B cell (primary cell): Measurements from ENCODE around the gene MMS22L. TPM values are rescaled to one million over a fixed set of nuclear protein-coding genes. Genes with fewer than 3 reads are reported as not detected.

Experiments used
- ATAC-seq: fragments of 200-7000 bp; cut with Tn5 transposase; one replicate; pipeline ENCODE4 v1.10.0; 2021; ENCODE audit warnings: low read depth, mild to moderate bottlenecking, moderate number of reproducible peaks, moderate library complexity
- CTCF ChIA-PET: fragments of 350-600 bp; sonication (Branson Sonifier 250); formaldehyde crosslinking; loops from one replicate; lab custom pipeline; 2021; ENCODE audit warnings: antibody characterized with exemption, inconsistent platforms; lab: Charles Lee
- POLR2A ChIA-PET: fragments of 350-600 bp; sonication (Branson Sonifier 250); formaldehyde crosslinking; loops from one replicate; lab custom pipeline; 2021; ENCODE audit warnings: antibody characterized with exemption; lab: Charles Lee
- DNase-seq: peaks from one replicate; pipeline ENCODE4 v3.0.0; 2013
- H2AFZ ChIP-seq: 2 replicates; pipeline ENCODE4 v1.6.1; 2012; ENCODE audit warnings: mild to moderate bottlenecking, low read depth, low read length; ENCODE audit not compliant: insufficient read depth, poor library complexity, severe bottlenecking
- H3K27ac ChIP-seq, 2 donors: 1 replicate in 1 of 2; 2 replicates in 1 of 2; pipeline ENCODE4 v1.5.1; 2012 to 2013; ENCODE audit warnings: low read length in 2 of 2, mild to moderate bottlenecking in 2 of 2, moderate library complexity in 1 of 2
- H3K27me3 ChIP-seq, 4 experiments: fragments of 200-600 bp in 1 of 4; sonication (generic) in 1 of 4; replicated peaks in 1 of 4; 1 replicate in 2 of 4; 2 replicates in 2 of 4; pipeline versions ENCODE4 v1.6.1 to v1.7.0; 2013 to 2016; ENCODE audit warnings: low read length in 3 of 4, mild to moderate bottlenecking in 2 of 4, mixed read lengths in 1 of 4, moderate library complexity in 1 of 4; ENCODE audit not compliant: insufficient read depth in 4 of 4, control insufficient read depth in 3 of 4; ENCODE audit errors: control extremely low read depth in 1 of 4
- H3K36me3 ChIP-seq, 2 experiments: replicated peaks in 1 of 2; 1 replicate in 1 of 2; 2 replicates in 1 of 2; pipeline versions ENCODE4 v1.6.1 to v1.7.1; 2013; ENCODE audit warnings: low read length in 1 of 2; ENCODE audit not compliant: insufficient read depth in 2 of 2, control insufficient read depth in 1 of 2; ENCODE audit errors: control extremely low read depth in 1 of 2, extremely low read depth in 1 of 2
- H3K4me1 ChIP-seq, 2 donors: fragments of 200-600 bp in 1 of 2; sonication (generic) in 1 of 2; 1 replicate in 1 of 2; 2 replicates in 1 of 2; pipeline versions ENCODE4 v1.5.1 to v1.6.1; 2013 to 2017; ENCODE audit warnings: low read length in 2 of 2; ENCODE audit not compliant: control insufficient read depth in 2 of 2, insufficient read depth in 2 of 2
- H3K4me2 ChIP-seq: replicated peaks from 2 replicates; pipeline ENCODE3; 2012; ENCODE audit warnings: mild to moderate bottlenecking, low read depth, low read length; ENCODE audit not compliant: poor library complexity, severe bottlenecking
- H3K4me3 ChIP-seq, 5 experiments: fragments of 200-600 bp in 1 of 5; sonication (generic) in 1 of 5; 1 replicate in 3 of 5; 2 replicates in 2 of 5; pipeline versions ENCODE4 v1.5.1 to v1.7.0; 2011 to 2016; ENCODE audit warnings: low read length in 4 of 5, mild to moderate bottlenecking in 4 of 5, low read depth in 2 of 5, control low read depth in 1 of 5, moderate library complexity in 1 of 5; ENCODE audit not compliant: insufficient read depth in 1 of 5; ENCODE audit errors: control extremely low read depth in 1 of 5, extremely low read depth in 1 of 5
- H3K79me2 ChIP-seq: fragments of 200-600 bp; sonication (generic); one replicate; pipeline ENCODE4 v1.6.0; 2016; ENCODE audit warnings: low read length; ENCODE audit not compliant: control insufficient read depth, insufficient read depth
- H3K9ac ChIP-seq: fragments of 200-600 bp; sonication (generic); 2 replicates; pipeline ENCODE4 v1.6.1; 2017; ENCODE audit warnings: mild to moderate bottlenecking, low read length, moderate library complexity
- H3K9me3 ChIP-seq, 3 donors: one replicate each; pipeline versions ENCODE4 v1.6.1 to v1.7.1; 2013; ENCODE audit warnings: low read length in 2 of 3; ENCODE audit not compliant: control insufficient read depth in 2 of 3, insufficient read depth in 1 of 3; ENCODE audit errors: control extremely low read depth in 1 of 3
- H4K20me1 ChIP-seq: 2 replicates; pipeline ENCODE4 v1.6.0; 2012; ENCODE audit warnings: mild to moderate bottlenecking, low read length; ENCODE audit not compliant: insufficient read depth, control insufficient read depth, poor library complexity, severe bottlenecking
- H3K27ac Mint-ChIP-seq: one replicate; pipeline ENCODE4 v1.8.0; 2021; ENCODE audit warnings: mixed read lengths
- H3K27me3 Mint-ChIP-seq: one replicate; pipeline ENCODE4 v1.8.0; 2021; ENCODE audit warnings: mixed read lengths
- H3K4me1 Mint-ChIP-seq: one replicate; pipeline ENCODE4 v1.8.0; 2021; ENCODE audit warnings: mixed read lengths
- H3K4me3 Mint-ChIP-seq: one replicate; pipeline ENCODE4 v1.8.0; 2021; ENCODE audit warnings: mixed read lengths
- H3K9me3 Mint-ChIP-seq: one replicate; pipeline ENCODE4 v1.8.0; 2022; ENCODE audit warnings: mixed read lengths; ENCODE audit not compliant: insufficient read depth
- EZH2 ChIP-seq: IDR thresholded peaks from 2 replicates; pipeline ENCODE4 v1.6.1; 2012; ENCODE audit warnings: borderline replicate concordance, low read depth, mild to moderate bottlenecking, moderate library complexity, low read length; ENCODE audit not compliant: insufficient read depth, poor library complexity, severe bottlenecking
- WGBS: methylation state at CpG from one replicate; pipeline ENCODE4 v1.1.5; 2013; ENCODE audit warnings: missing lambda C conversion rate; ENCODE audit not compliant: insufficient coverage; 5-methylcytosine and 5-hydroxymethylcytosine counted together
- intact Hi-C: fragments of 100-400 bp; cut with micrococcal nuclease; formaldehyde crosslinking; loops from one replicate; pipeline ENCODE4 v1.10.0; 2022
- polyA plus RNA-seq: library from polyadenylated mRNA; depleted of rRNA; stranded (reverse); fragments of >200 nt; gene quantifications from 2 replicates; pipeline ENCODE4 v1.2.3, GENCODE V29; 2012
- total RNA-seq, 2 donors: library from RNA; stranded (reverse); fragments of 120-200 nt in 1 of 2; gene quantifications; 1 replicate in 1 of 2; 2 replicates in 1 of 2; pipeline versions ENCODE4 v1.2.3 to v1.2.4, GENCODE V29; 2013 to 2022
- TF ChIP-seq, protein P1 (sequence below): fragments of 200-600 bp; IDR thresholded peaks from one replicate; pipeline ENCODE4 v1.8.0; 2022; ENCODE audit warnings: antibody characterized with exemption, mild to moderate bottlenecking

The MMS22L gene
- total and polyA plus RNA-seq, 2 donors (not counting 1 experiment from before 2014, with no cell fraction given), result 3.2 to 20.5 TPM

DNA sequence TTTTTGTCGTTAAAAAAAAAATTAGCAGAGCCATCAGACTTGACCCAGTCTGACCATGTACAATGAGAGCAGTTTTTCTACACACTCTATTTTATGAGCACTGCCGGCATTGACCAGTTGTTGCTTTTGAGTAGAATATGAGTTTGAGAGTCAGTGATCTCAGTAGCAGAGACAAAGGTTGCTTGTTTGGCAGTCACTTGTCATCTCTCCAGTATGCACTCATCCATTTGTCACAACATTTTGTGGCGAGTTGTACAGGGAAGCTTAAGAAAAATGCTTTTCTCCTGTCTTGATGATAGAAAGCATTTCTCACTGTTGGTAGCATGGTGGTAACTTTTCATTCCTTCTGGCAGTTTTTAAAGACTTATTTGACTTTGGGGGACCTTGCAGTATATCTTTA is 159.9 kb downstream of the MMS22L start:
- H3K36me3 ChIP-seq, result no peaks in the 10 kb centered on the region
- no peaks in the 10 kb centered on the region for H4K20me1 ChIP-seq
- ChIA-PET CTCF (no interaction called here), POLR2A (no interaction called here)
- no peak overlapping the region for H3K4me3 ChIP-seq
- no peak for DNase-seq
- H3K79me2 ChIP-seq, result no peaks in the 10 kb centered on the region
- H3K9ac ChIP-seq, result no peak overlapping the region
- H3K9me3 ChIP-seq, result no peaks in the 10 kb centered on the region
- no peaks in the 10 kb centered on the region for H3K27me3 ChIP-seq
- no peak overlapping the region for H3K27ac Mint-ChIP-seq
- no peak overlapping the region for H3K4me2 ChIP-seq
- no peaks in the 10 kb centered on the region for H3K4me1 Mint-ChIP-seq
- intact Hi-C loops, result no loop called here
- H3K4me1 ChIP-seq, result no peaks in the 10 kb centered on the region
- H3K27ac ChIP-seq, result no peak overlapping the region
- TF ChIP-seq, protein P1, sequence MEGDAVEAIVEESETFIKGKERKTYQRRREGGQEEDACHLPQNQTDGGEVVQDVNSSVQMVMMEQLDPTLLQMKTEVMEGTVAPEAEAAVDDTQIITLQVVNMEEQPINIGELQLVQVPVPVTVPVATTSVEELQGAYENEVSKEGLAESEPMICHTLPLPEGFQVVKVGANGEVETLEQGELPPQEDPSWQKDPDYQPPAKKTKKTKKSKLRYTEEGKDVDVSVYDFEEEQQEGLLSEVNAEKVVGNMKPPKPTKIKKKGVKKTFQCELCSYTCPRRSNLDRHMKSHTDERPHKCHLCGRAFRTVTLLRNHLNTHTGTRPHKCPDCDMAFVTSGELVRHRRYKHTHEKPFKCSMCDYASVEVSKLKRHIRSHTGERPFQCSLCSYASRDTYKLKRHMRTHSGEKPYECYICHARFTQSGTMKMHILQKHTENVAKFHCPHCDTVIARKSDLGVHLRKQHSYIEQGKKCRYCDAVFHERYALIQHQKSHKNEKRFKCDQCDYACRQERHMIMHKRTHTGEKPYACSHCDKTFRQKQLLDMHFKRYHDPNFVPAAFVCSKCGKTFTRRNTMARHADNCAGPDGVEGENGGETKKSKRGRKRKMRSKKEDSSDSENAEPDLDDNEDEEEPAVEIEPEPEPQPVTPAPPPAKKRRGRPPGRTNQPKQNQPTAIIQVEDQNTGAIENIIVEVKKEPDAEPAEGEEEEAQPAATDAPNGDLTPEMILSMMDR, result no peak
- no peak for TF ChIP-seq EZH2
- peaks cover 5% of the 10 kb centered on the region for H3K27me3 Mint-ChIP-seq
- no peaks in the 10 kb centered on the region for H3K9me3 Mint-ChIP-seq
- H3K4me3 Mint-ChIP-seq, result no peak overlapping the region
- no CpG with 5 or more reads among the region's 3 CpGs for WGBS
- H2AFZ ChIP-seq, result no peak overlapping the region
- no peak for ATAC-seq

DNA sequence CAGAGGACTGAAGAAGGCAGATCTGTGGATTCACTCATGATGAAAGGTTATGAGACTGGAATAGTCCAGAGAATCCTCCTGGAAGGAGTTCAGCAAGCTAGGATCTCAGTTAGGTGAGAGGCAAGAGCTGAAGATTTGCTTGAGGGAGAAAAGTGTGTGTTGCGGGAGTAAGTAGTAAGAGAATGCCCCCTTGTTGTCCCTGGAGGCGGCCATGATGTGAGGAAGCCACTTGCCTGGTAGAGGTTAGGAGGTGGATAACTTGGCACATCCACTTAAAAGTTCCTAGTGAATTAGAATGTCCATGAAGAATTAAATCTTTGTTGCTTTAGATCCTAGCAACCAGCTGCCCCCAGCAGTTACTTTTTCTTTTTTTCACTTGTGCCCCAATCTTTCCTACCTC is 162.5 kb downstream of the MMS22L start:
- CTCF ChIA-PET, result no interaction called here
- Histone ChIP-seq H3K4me2 (no peak overlapping the region), H3K36me3 (no peaks in the 10 kb centered on the region), H2AFZ (no peak overlapping the region), H3K4me1 (no peaks in the 10 kb centered on the region), H3K27ac (no peak overlapping the region), H3K27me3 (no peaks in the 10 kb centered on the region), H3K9ac (no peak overlapping the region), H3K4me3 (no peak overlapping the region), H4K20me1 (no peaks in the 10 kb centered on the region), H3K9me3 (no peaks in the 10 kb centered on the region), H3K79me2 (no peaks in the 10 kb centered on the region)
- intact Hi-C loops, result no loop called here
- DNase-seq (no peak), ATAC-seq (no peak)
- H3K4me1 Mint-ChIP-seq, result no peaks in the 10 kb centered on the region
- H3K27ac Mint-ChIP-seq, result no peak overlapping the region
- TF ChIP-seq, protein P1, result no peak
- no peak for TF ChIP-seq EZH2
- POLR2A ChIA-PET, result no interaction called here
- no peaks in the 10 kb centered on the region for H3K9me3 Mint-ChIP-seq
- no peak overlapping the region for H3K4me3 Mint-ChIP-seq
- WGBS, result 95% methylated on average over 2 of the region's 2 CpGs
- H3K27me3 Mint-ChIP-seq, result peaks cover 5% of the 10 kb centered on the region
